ENCODE data around the gene SYNDIG1.

GRCh38 chr20:24587384-24588046 is 118.1 kb downstream of the SYNDIG1 start:
- TF ChIP-seq MXI1 (IDR thresholded peaks at IDR 0.05; ENCODE audit: borderline replicate concordance, low read depth, low read length) (no peak), USF2 (IDR thresholded peaks at IDR 0.05; ENCODE audit: low read depth, low read length) (no peak), FOS (IDR thresholded peaks at IDR 0.05; ENCODE audit: low read depth, low read length) (no peak), ELK1 (IDR thresholded peaks at IDR 0.05; ENCODE audit: borderline replicate concordance, low read depth, low read length) (no peak), CTCF (conservative IDR thresholded peaks at IDR 0.05; ENCODE audit: low read depth, low read length) (no peak), POLR2A (IDR thresholded peaks at IDR 0.05; ENCODE audit: low read depth, low read length) (no peak), BHLHE40 (IDR thresholded peaks at IDR 0.05; ENCODE audit: low read depth, low read length) (no peak), RFX5 (IDR thresholded peaks at IDR 0.05; ENCODE audit: low read depth, low read length) (no peak), RCOR1 (IDR thresholded peaks at IDR 0.05; ENCODE audit: insufficient replicate concordance, low read length) (no peak), MAZ (IDR thresholded peaks at IDR 0.05; ENCODE audit: borderline replicate concordance, low read depth, low read length) (no peak), CEBPB (IDR thresholded peaks at IDR 0.05; ENCODE audit: low read depth, low read length) (no peak), MAFK (IDR thresholded peaks at IDR 0.05; ENCODE audit: low read depth, low read length) (no peak), CHD1 (IDR thresholded peaks at IDR 0.05; ENCODE audit: low read depth, low read length) (no peak)

Data from IMR-90 (cell line).